DOHH2 (cell line): Measurements from ENCODE around the gene DEFB112.

Source experiments
- H3F3A ChIP-seq: fragments of 200-600 bp; sonication (generic), shearing (Covaris generic); 2 replicates; pipeline ENCODE4 v1.6.0; 2016; ENCODE audit warnings: antibody characterized with exemption, mild to moderate bottlenecking; ENCODE audit not compliant: control insufficient read depth, insufficient read depth
- H3K27ac ChIP-seq: fragments of 200-600 bp; sonication (generic); 2 replicates; pipeline ENCODE4 v1.5.1; 2014; ENCODE audit warnings: low read depth, mild to moderate bottlenecking, low read length, moderate library complexity
- H3K27me3 ChIP-seq: fragments of 200-600 bp; sonication (generic); 2 replicates; pipeline ENCODE4 v1.6.1; 2014; ENCODE audit warnings: mild to moderate bottlenecking, low read length, mixed read lengths; ENCODE audit not compliant: control insufficient read depth
- H3K36me3 ChIP-seq: fragments of 200-600 bp; sonication (generic); 2 replicates; pipeline ENCODE4 v1.6.1; 2014; ENCODE audit warnings: mild to moderate bottlenecking, low read length, moderate library complexity, mixed read lengths; ENCODE audit not compliant: control insufficient read depth
- H3K4me1 ChIP-seq: fragments of 200-600 bp; sonication (generic); 2 replicates; pipeline ENCODE4 v1.6.1; 2014; ENCODE audit warnings: mild to moderate bottlenecking, low read length, mixed read lengths; ENCODE audit not compliant: control insufficient read depth
- H3K4me2 ChIP-seq: fragments of 200-600 bp; sonication (generic); 2 replicates; pipeline ENCODE4 v1.6.0; 2014; ENCODE audit warnings: mild to moderate bottlenecking, low read length, moderate library complexity
- H3K4me3 ChIP-seq: fragments of 200-600 bp; sonication (generic); 2 replicates; pipeline ENCODE4 v1.5.1; 2014; ENCODE audit warnings: mild to moderate bottlenecking, low read length, mixed read lengths
- H3K79me2 ChIP-seq: fragments of 200-600 bp; sonication (generic); 2 replicates; pipeline ENCODE4 v1.6.1; 2014; ENCODE audit warnings: mild to moderate bottlenecking, low read length, mixed read lengths; ENCODE audit not compliant: control insufficient read depth
- H3K9me2 ChIP-seq: fragments of 200-600 bp; sonication (generic); replicated peaks from 2 replicates; pipeline ENCODE4 v1.6.1; 2014; ENCODE audit warnings: mild to moderate bottlenecking, low read length, mixed read lengths; ENCODE audit not compliant: control insufficient read depth
- H3K9me3 ChIP-seq: fragments of 200-600 bp; sonication (generic); 2 replicates; pipeline ENCODE4 v1.6.1; 2014; ENCODE audit warnings: antibody characterized with exemption, low read length, mixed read lengths; ENCODE audit not compliant: control insufficient read depth, insufficient read depth
- H4K20me1 ChIP-seq: fragments of 200-600 bp; sonication (generic); 2 replicates; pipeline ENCODE4 v1.6.0; 2014; ENCODE audit warnings: low read depth, mild to moderate bottlenecking, antibody characterized with exemption, low read length, moderate library complexity; ENCODE audit not compliant: control insufficient read depth, insufficient read depth
- CTCF ChIP-seq: fragments of 200-600 bp; sonication (generic); IDR thresholded peaks from one replicate; pipeline ENCODE4 v1.5.1; 2014; ENCODE audit warnings: antibody characterized with exemption, mild to moderate bottlenecking, low read depth, low read length; ENCODE audit not compliant: poor library complexity, severe bottlenecking
- EZH2phosphoT487 ChIP-seq: fragments of 200-600 bp; sonication (generic); IDR thresholded peaks from 2 replicates; pipeline ENCODE4 v1.6.1; 2017; ENCODE audit warnings: borderline replicate concordance, mild to moderate bottlenecking, antibody characterized with exemption, low read length, moderate library complexity, mixed read lengths

Gene DEFB112

GRCh38 chr6:50077385-50077784 is 27.7 kb upstream of the DEFB112 start:
- Histone ChIP-seq H3K27me3 (no peaks in the 10 kb centered on the region), H4K20me1 (no peaks in the 10 kb centered on the region), H3F3A (no peaks in the 10 kb centered on the region), H3K9me2 (no peaks in the 10 kb centered on the region), H3K27ac (no peak overlapping the region), H3K4me3 (no peak overlapping the region), H3K4me1 (no peaks in the 10 kb centered on the region), H3K36me3 (no peaks in the 10 kb centered on the region), H3K79me2 (no peaks in the 10 kb centered on the region), H3K4me2 (no peak overlapping the region), H3K9me3 (no peaks in the 10 kb centered on the region)
- no peak for TF ChIP-seq CTCF
- no peak for TF ChIP-seq EZH2phosphoT487

DNA sequence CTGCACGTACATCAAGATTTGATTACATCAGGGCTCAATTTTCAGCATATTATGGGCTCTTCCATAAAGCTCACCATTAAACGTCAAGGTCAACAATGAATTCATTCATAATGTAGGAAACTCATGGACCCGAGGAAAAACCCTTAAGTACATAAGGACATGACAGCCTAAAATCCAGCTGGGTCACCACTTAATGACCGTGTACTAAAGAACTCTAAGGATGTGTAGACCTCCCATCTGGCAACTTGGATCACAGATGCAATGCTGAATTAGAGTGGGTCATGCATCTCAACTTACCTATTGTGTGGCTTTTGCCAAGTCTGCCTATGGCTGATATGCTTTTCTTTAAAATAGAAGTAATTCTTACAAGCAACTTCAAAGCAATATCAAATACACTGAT is 26.7 kb upstream of the DEFB112 start:
- Histone ChIP-seq H3K4me3 (no peak overlapping the region), H3K79me2 (no peaks in the 10 kb centered on the region), H3K9me3 (no peaks in the 10 kb centered on the region), H3K27ac (no peak overlapping the region), H4K20me1 (no peaks in the 10 kb centered on the region), H3F3A (no peaks in the 10 kb centered on the region), H3K4me2 (no peak overlapping the region), H3K9me2 (no peaks in the 10 kb centered on the region), H3K4me1 (no peaks in the 10 kb centered on the region), H3K27me3 (no peaks in the 10 kb centered on the region), H3K36me3 (no peaks in the 10 kb centered on the region)
- TF ChIP-seq CTCF = no peak
- no peak for TF ChIP-seq EZH2phosphoT487

GRCh38 chr6:50071921-50072320 is 22.2 kb upstream of the DEFB112 start:
- H3K79me2 ChIP-seq = no peaks in the 10 kb centered on the region
- no peaks in the 10 kb centered on the region for H3K9me2 ChIP-seq
- H3K36me3 ChIP-seq = no peaks in the 10 kb centered on the region
- no peaks in the 10 kb centered on the region for H3F3A ChIP-seq
- H3K4me3 ChIP-seq = no peak overlapping the region
- H3K27me3 ChIP-seq = no peaks in the 10 kb centered on the region
- no peaks in the 10 kb centered on the region for H3K4me1 ChIP-seq
- H3K4me2 ChIP-seq = no peak overlapping the region
- TF ChIP-seq CTCF (no peak), EZH2phosphoT487 (no peak)
- H4K20me1 ChIP-seq = no peaks in the 10 kb centered on the region
- H3K27ac ChIP-seq = no peak overlapping the region
- H3K9me3 ChIP-seq = no peaks in the 10 kb centered on the region

- Histone ChIP-seq H3K79me2 (no peaks in the 10 kb centered on the region), H3K4me2 (no peak overlapping the region), H4K20me1 (no peaks in the 10 kb centered on the region), H3K27me3 (no peaks in the 10 kb centered on the region), H3F3A (no peaks in the 10 kb centered on the region), H3K9me2 (no peaks in the 10 kb centered on the region), H3K4me3 (no peak overlapping the region), H3K9me3 (no peaks in the 10 kb centered on the region), H3K4me1 (no peaks in the 10 kb centered on the region), H3K36me3 (no peaks in the 10 kb centered on the region), H3K27ac (no peak overlapping the region)
- no peak for TF ChIP-seq EZH2phosphoT487
- TF ChIP-seq CTCF = no peak
These were observed 20.4 kb upstream of the DEFB112 start for GRCh38 chr6:50070101-50070500.
